HEK293T (cell line): ENCODE data around the gene TTC7B.

ENCODE experiments used
- CTCF ChIA-PET: fragments of 350-600 bp; formaldehyde crosslinking; extraction: SDS; loops from one replicate; lab custom pipeline; 2021; ENCODE audit warnings: antibody characterized with exemption, inconsistent platforms; lab: Yijun Ruan, JAX
- POLR2A ChIA-PET: fragments of 350-600 bp; formaldehyde crosslinking; extraction: SDS; loops from one replicate; lab custom pipeline; 2020; ENCODE audit warnings: antibody characterized with exemption, inconsistent platforms; lab: Yijun Ruan, JAX
- DNase-seq: peaks from one replicate; pipeline ENCODE4 v3.0.0; 2012; ENCODE audit warnings: mixed read lengths; ENCODE audit errors: extremely low spot score
- ARNT ChIP-seq: fragments of 450-650 bp; IDR thresholded peaks from 2 replicates; pipeline ENCODE4 v1.6.1; 2017; ENCODE audit warnings: mild to moderate bottlenecking
- BHLHE40 ChIP-seq: fragments of 450-650 bp; IDR thresholded peaks from 2 replicates; pipeline ENCODE4 v1.6.1; 2016; ENCODE audit warnings: mild to moderate bottlenecking, moderate library complexity, borderline replicate concordance
- CTBP1 ChIP-seq: fragments of 450-650 bp; IDR thresholded peaks from 2 replicates; pipeline ENCODE4 v1.6.1; 2016; ENCODE audit warnings: borderline replicate concordance
- ELF4 ChIP-seq: fragments of 450-650 bp; IDR thresholded peaks from 2 replicates; pipeline ENCODE4 v1.6.1; 2017; ENCODE audit warnings: antibody characterized with exemption
- FOXA1 ChIP-seq: fragments of 450-650 bp; IDR thresholded peaks from 2 replicates; pipeline ENCODE4 v1.6.1; 2016; ENCODE audit warnings: mild to moderate bottlenecking
- FOXK2 ChIP-seq: fragments of 450-650 bp; IDR thresholded peaks from 2 replicates; pipeline ENCODE4 v1.6.1; 2016; ENCODE audit warnings: mild to moderate bottlenecking
- FOXM1 ChIP-seq: fragments of 450-650 bp; IDR thresholded peaks from 2 replicates; pipeline ENCODE4 v1.6.1; 2017; ENCODE audit warnings: mild to moderate bottlenecking, borderline replicate concordance
- HDGF ChIP-seq: fragments of 450-650 bp; IDR thresholded peaks from 2 replicates; pipeline ENCODE4 v1.6.1; 2017; ENCODE audit warnings: antibody characterized with exemption, borderline replicate concordance
- L3MBTL2 ChIP-seq: fragments of 450-650 bp; conservative IDR thresholded peaks from 2 replicates; pipeline ENCODE4 v1.6.1; 2016; ENCODE audit warnings: mild to moderate bottlenecking
- LEF1 ChIP-seq: fragments of 450-650 bp; IDR thresholded peaks from 2 replicates; pipeline ENCODE4 v1.6.1; 2017; ENCODE audit warnings: mild to moderate bottlenecking, borderline replicate concordance
- NFRKB ChIP-seq: fragments of 450-650 bp; IDR thresholded peaks from 2 replicates; pipeline ENCODE4 v1.6.1; 2016; ENCODE audit warnings: mild to moderate bottlenecking, moderate library complexity
- SP1 ChIP-seq: fragments of 450-650 bp; IDR thresholded peaks from 2 replicates; pipeline ENCODE4 v1.6.1; 2017
- SUZ12 ChIP-seq: fragments of 450-650 bp; IDR thresholded peaks from 2 replicates; pipeline ENCODE4 v1.6.1; 2016; ENCODE audit warnings: mild to moderate bottlenecking
- TARDBP ChIP-seq: fragments of 450-650 bp; IDR thresholded peaks from 2 replicates; pipeline ENCODE4 v1.6.1; 2016
- ZNF384 ChIP-seq: fragments of 450-650 bp; IDR thresholded peaks from 2 replicates; pipeline ENCODE4 v1.6.1; 2016
- TF ChIP-seq, protein P1 (sequence below): fragments of 450-650 bp; IDR thresholded peaks from 2 replicates; pipeline ENCODE4 v1.6.1; 2016

The TTC7B gene

DNA sequence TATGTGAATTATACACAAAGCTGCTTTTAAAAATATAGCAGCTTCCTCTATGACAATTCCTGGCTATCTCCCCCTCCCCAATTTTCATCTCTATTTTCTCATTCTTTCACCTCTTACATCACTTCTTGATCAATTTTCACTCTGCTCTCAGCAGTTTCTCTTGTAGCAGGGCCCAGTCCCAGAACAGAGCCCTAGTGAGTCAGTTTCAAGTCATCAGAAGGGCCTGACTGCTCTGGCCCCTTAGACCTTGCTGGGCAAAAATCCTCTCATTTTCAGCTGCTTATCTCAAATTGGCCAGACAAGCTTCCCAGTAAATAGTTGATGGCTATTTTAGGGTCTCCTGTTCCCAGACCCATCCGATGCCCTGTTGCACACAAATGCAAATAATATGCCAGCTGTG lies 101.4 kb downstream of the TTC7B start:
- DNase-seq = no peak
- POLR2A ChIA-PET = no interaction called here
- CTCF ChIA-PET = no interaction called here
- TF ChIP-seq SUZ12 = no peak
- no peak for TF ChIP-seq FOXA1
- TF ChIP-seq LEF1 = no peak
- no peak for TF ChIP-seq ARNT
- no peak for TF ChIP-seq BHLHE40
- no peak for TF ChIP-seq CTBP1
- TF ChIP-seq ELF4 = no peak
- TF ChIP-seq TARDBP = no peak

- POLR2A ChIA-PET = no interaction called here
- TF ChIP-seq LEF1 = no peak
- no peak for TF ChIP-seq FOXM1
- TF ChIP-seq ARNT = no peak
- TF ChIP-seq CTBP1 = no peak
- TF ChIP-seq, protein P1, sequence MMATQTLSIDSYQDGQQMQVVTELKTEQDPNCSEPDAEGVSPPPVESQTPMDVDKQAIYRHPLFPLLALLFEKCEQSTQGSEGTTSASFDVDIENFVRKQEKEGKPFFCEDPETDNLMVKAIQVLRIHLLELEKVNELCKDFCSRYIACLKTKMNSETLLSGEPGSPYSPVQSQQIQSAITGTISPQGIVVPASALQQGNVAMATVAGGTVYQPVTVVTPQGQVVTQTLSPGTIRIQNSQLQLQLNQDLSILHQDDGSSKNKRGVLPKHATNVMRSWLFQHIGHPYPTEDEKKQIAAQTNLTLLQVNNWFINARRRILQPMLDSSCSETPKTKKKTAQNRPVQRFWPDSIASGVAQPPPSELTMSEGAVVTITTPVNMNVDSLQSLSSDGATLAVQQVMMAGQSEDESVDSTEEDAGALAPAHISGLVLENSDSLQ = no peak
- no peak for TF ChIP-seq ELF4
- no peak for TF ChIP-seq BHLHE40
- no peak for TF ChIP-seq L3MBTL2
- TF ChIP-seq TARDBP = no peak
- no peak for TF ChIP-seq SP1
- no peak for TF ChIP-seq FOXK2
- TF ChIP-seq NFRKB = no peak
- TF ChIP-seq SUZ12 = no peak
- TF ChIP-seq ZNF384 = no peak
- no peak for TF ChIP-seq FOXA1
- no peak for TF ChIP-seq HDGF
- DNase-seq = no peak
- CTCF ChIA-PET = no interaction called here
Measured at GRCh38 chr14:90704738-90705392, 111.4 kb downstream of the TTC7B start.

DNA sequence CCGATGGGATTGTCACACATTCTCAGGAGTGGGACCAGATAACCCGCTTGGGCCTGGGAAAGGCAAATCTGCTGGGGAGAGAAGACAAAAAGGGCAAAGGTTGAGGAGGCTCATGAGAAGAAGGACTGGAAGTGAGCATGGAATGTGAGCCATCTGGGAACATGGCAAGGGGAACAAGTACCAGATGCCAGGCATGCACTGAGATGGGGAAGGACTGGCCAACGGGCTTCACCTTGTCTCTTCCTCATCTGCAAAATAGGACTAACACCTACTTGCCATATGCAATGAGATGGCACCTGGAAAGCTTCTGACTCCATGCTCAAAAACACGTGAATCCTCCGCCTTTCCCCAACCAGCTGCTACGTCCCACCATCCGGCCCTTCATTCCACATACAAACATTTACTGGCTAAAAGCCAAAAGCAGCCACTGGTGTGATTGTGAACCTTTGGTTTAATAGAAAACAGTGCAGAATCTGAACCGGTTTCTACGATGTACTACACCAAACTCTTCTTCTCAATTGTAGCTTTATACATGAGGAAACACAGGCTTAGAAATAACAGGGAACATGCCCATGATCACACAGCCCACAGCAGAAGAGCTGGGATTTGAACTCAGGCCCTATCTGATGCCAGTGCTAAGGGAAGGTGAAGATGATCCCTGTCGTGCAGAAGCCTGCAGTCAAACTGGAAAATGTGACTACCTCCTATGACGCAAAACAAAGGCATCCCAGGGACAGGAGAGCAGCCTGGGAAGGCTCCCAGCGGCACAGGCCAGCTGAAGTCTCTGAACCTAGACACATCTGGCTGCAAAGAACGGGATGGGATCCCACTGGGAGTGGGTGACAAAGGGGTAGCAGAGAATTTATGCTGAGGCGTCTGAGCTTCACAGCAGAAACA lies 112.1 kb downstream of the TTC7B start:
- POLR2A ChIA-PET = no interaction called here
- TF ChIP-seq CTBP1 = no peak
- TF ChIP-seq, protein P1 = no peak
- TF ChIP-seq BHLHE40 = no peak
- TF ChIP-seq ELF4 = no peak
- no peak for TF ChIP-seq ZNF384
- CTCF ChIA-PET = no interaction called here
- no peak for DNase-seq

GRCh38 chr14:90700933-90701776 lies 115.1 kb downstream of the TTC7B start:
- DNase-seq = no peak
- CTCF ChIA-PET = no interaction called here
- TF ChIP-seq, protein P1 = no peak
- no peak for TF ChIP-seq ELF4
- no peak for TF ChIP-seq FOXM1
- no peak for TF ChIP-seq L3MBTL2
- no peak for TF ChIP-seq TARDBP
- TF ChIP-seq ARNT = no peak
- TF ChIP-seq FOXA1 = no peak
- no peak for TF ChIP-seq LEF1
- TF ChIP-seq SP1 = no peak
- TF ChIP-seq BHLHE40 = no peak
- TF ChIP-seq CTBP1 = no peak
- no peak for TF ChIP-seq NFRKB
- no peak for TF ChIP-seq ZNF384
- no peak for TF ChIP-seq HDGF
- no peak for TF ChIP-seq SUZ12
- no peak for TF ChIP-seq FOXK2
- POLR2A ChIA-PET = no interaction called here

- ChIA-PET POLR2A (no interaction called here), CTCF (no interaction called here)
- no peak for TF ChIP-seq NFRKB
- TF ChIP-seq L3MBTL2 = no peak
- no peak for TF ChIP-seq TARDBP
- TF ChIP-seq HDGF = no peak
- TF ChIP-seq ARNT = no peak
- TF ChIP-seq, protein P1 = no peak
- TF ChIP-seq BHLHE40 = no peak
- no peak for DNase-seq
Measured at GRCh38 chr14:90699016-90699415, 117.2 kb downstream of the TTC7B start.
